ENCODE data around the gene HECTD3. TPM values are rescaled to one million over a fixed set of nuclear protein-coding genes. Genes with fewer than 3 reads are reported as not detected.

HECTD3 gene
- total RNA-seq, 2 experiments from 2014 or later = 13.3 to 30.1 TPM

DNA sequence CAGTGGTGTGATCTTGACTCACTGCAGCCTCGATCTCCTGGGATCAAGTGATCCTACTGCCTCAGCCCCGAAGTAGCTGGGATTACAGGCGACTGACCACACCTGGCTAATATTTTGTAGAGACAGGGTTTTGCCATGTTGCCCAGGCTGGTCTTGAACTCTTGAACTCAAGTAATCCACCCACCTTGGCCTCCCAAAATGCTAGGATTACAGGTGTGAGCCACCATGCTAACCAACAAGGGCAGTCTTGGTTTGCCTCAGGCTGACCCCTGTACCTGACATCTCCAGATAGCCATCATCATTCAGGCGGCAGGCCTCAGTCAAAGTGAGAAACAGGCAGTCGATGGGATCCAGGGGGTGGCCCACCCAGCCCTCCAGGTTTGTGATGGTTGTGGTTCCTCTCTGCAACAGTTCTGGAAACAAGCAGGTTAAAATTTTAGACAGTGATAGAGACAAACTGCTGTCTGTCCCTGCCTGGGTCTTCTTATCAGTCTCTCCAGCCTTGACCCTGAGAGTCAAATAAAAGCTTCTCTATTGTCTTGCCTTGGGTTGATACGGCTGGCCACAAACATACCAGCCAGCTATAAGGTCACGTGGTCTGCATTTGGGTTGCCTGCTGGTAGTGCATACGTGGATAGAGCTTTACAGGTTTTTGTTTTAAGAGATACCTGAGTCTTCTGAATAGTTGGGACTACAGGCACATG, 27.7 kb upstream of the HECTD3 start:
- no peaks in the 10 kb centered on the region for H4K20me1 ChIP-seq (ENCODE audit: insufficient read depth, low read length)
- no peaks in the 10 kb centered on the region for H3K4me1 ChIP-seq (ENCODE audit: insufficient read depth, low read length, poor library complexity, severe bottlenecking)
- H3K27ac ChIP-seq (ENCODE audit: low read depth, low read length, poor library complexity, severe bottlenecking) = no peak overlapping the region
- POLR2A ChIA-PET = interaction anchor here (0.5 to 1.1 kb wide), 2 partner anchors 9 to 10 kb away, joined by 3 to 5 read pairs; no protein-coding TSS in a partner anchor
- CTCF ChIA-PET (ENCODE audit: unreplicated experiment) = no interaction called here
- TF ChIP-seq, protein P1, sequence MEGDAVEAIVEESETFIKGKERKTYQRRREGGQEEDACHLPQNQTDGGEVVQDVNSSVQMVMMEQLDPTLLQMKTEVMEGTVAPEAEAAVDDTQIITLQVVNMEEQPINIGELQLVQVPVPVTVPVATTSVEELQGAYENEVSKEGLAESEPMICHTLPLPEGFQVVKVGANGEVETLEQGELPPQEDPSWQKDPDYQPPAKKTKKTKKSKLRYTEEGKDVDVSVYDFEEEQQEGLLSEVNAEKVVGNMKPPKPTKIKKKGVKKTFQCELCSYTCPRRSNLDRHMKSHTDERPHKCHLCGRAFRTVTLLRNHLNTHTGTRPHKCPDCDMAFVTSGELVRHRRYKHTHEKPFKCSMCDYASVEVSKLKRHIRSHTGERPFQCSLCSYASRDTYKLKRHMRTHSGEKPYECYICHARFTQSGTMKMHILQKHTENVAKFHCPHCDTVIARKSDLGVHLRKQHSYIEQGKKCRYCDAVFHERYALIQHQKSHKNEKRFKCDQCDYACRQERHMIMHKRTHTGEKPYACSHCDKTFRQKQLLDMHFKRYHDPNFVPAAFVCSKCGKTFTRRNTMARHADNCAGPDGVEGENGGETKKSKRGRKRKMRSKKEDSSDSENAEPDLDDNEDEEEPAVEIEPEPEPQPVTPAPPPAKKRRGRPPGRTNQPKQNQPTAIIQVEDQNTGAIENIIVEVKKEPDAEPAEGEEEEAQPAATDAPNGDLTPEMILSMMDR (conservative IDR thresholded peaks at IDR 0.05; ENCODE audit: low read length) = no peak
- TF ChIP-seq EZH2phosphoT487 (IDR thresholded peaks at IDR 0.05; ENCODE audit: borderline replicate concordance, low read depth, low read length) = no peak
- no peak for DNase-seq (ENCODE audit: low spot score)
- no peaks in the 10 kb centered on the region for H3K79me2 ChIP-seq (ENCODE audit: insufficient read depth, low read depth, low read length)
- H2AFZ ChIP-seq (ENCODE audit: low read length) = no peak overlapping the region
- no TSS peak for BruUV-seq (replicated peaks)
- no peak overlapping the region for H3K4me2 ChIP-seq (ENCODE audit: low read length)
- H3K4me3 ChIP-seq (ENCODE audit: low read depth, low read length, poor library complexity, severe bottlenecking) = no peak overlapping the region
- H3K9me2 ChIP-seq (ENCODE audit: insufficient read depth, low read length) = no peaks in the 10 kb centered on the region
- no peaks in the 10 kb centered on the region for H3K9me3 ChIP-seq (ENCODE audit: low read length)
- no peaks in the 10 kb centered on the region for H3K36me3 ChIP-seq (ENCODE audit: insufficient read depth, low read length)
- intact Hi-C loops (cut with micrococcal nuclease; ENCODE audit: unreplicated experiment) = no loop called here

DNA sequence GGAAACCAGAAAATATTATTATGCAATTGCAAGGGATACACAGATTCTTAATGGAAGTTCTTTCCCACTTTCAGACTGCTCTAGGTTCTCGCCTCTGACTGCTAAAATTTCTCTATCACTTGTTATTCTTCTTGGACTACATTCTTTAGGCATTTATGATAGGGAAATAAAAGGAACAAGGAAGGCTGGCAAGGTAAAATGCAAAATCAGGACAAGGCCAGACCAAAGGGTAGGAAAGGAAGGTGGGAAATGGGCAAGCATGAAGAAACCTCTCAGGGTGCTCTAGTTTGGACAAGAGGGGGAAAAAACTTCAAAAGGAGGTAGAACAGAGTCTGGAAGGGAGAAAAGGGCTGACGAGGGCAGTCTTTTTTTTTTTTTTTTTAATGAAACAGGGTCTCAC, 27.1 kb upstream of the HECTD3 start:
- H3K36me3 ChIP-seq (ENCODE audit: insufficient read depth, low read length) = no peaks in the 10 kb centered on the region
- BruUV-seq (replicated peaks) = no TSS peak
- H3K9me2 ChIP-seq (ENCODE audit: insufficient read depth, low read length) = no peaks in the 10 kb centered on the region
- intact Hi-C loops (cut with micrococcal nuclease; ENCODE audit: unreplicated experiment) = no loop called here
- POLR2A ChIA-PET = no interaction called here
- no peaks in the 10 kb centered on the region for H4K20me1 ChIP-seq (ENCODE audit: insufficient read depth, low read length)
- CTCF ChIA-PET (ENCODE audit: unreplicated experiment) = no interaction called here
- no peaks in the 10 kb centered on the region for H3K79me2 ChIP-seq (ENCODE audit: insufficient read depth, low read depth, low read length)
- peaks cover 5% of the 10 kb centered on the region for H3K4me1 ChIP-seq (ENCODE audit: insufficient read depth, low read length, poor library complexity, severe bottlenecking)
- no peak overlapping the region for H3K4me2 ChIP-seq (ENCODE audit: low read length)
- H3K9me3 ChIP-seq (ENCODE audit: low read length) = no peaks in the 10 kb centered on the region
- TF ChIP-seq, protein P1 (conservative IDR thresholded peaks at IDR 0.05; ENCODE audit: low read length) = no peak
- no peak overlapping the region for H3K27ac ChIP-seq (ENCODE audit: low read depth, low read length, poor library complexity, severe bottlenecking)
- no peak overlapping the region for H3K4me3 ChIP-seq (ENCODE audit: low read depth, low read length, poor library complexity, severe bottlenecking)
- no peak for DNase-seq (ENCODE audit: low spot score)
- no peak overlapping the region for H2AFZ ChIP-seq (ENCODE audit: low read length)

DNA sequence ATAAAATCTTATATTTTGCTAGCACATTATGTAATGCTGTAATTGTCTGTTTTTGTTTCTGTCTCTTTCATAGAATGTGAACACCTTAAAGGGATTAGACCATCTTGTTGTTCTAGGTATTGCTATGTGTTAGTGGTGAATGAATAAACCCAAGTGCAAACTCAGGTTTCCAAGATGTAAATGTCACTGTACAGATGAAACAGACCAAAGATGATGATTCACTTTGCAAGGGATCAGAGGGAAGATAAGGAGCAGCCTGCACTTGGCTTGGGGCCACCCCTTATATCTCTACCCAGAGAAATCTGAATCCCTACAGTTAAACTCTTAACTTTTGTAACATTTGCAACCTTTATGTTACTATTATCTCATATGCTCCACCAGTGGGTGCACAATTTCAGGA, 26.3 kb upstream of the HECTD3 start:
- Histone ChIP-seq H3K36me3 (ENCODE audit: insufficient read depth, low read length) (no peaks in the 10 kb centered on the region), H3K79me2 (ENCODE audit: insufficient read depth, low read depth, low read length) (no peaks in the 10 kb centered on the region), H3K4me2 (ENCODE audit: low read length) (no peak overlapping the region), H2AFZ (ENCODE audit: low read length) (no peak overlapping the region), H3K9me2 (ENCODE audit: insufficient read depth, low read length) (no peaks in the 10 kb centered on the region), H3K4me1 (ENCODE audit: insufficient read depth, low read length, poor library complexity, severe bottlenecking) (peaks cover 13% of the 10 kb centered on the region), H3K27ac (ENCODE audit: low read depth, low read length, poor library complexity, severe bottlenecking) (no peak overlapping the region), H3K9me3 (ENCODE audit: low read length) (no peaks in the 10 kb centered on the region), H3K4me3 (ENCODE audit: low read depth, low read length, poor library complexity, severe bottlenecking) (no peak overlapping the region), H4K20me1 (ENCODE audit: insufficient read depth, low read length) (no peaks in the 10 kb centered on the region)
- no peak for DNase-seq (ENCODE audit: low spot score)
- intact Hi-C loops (cut with micrococcal nuclease; ENCODE audit: unreplicated experiment) = no loop called here
- CTCF ChIA-PET (ENCODE audit: unreplicated experiment) = no interaction called here
- TF ChIP-seq EZH2phosphoT487 (IDR thresholded peaks at IDR 0.05; ENCODE audit: borderline replicate concordance, low read depth, low read length) = no peak
- TF ChIP-seq, protein P1 (conservative IDR thresholded peaks at IDR 0.05; ENCODE audit: low read length) = no peak
- POLR2A ChIA-PET = no interaction called here
- no TSS peak for BruUV-seq (replicated peaks)

Data from OCI-LY7 (cell line).